Endothelial cell of umbilical vein (primary cell): ENCODE measurements around the gene SEC16B. TPM values are rescaled to one million over a fixed set of nuclear protein-coding genes. Genes with fewer than 3 reads are reported as not detected.

ENCODE experiments used
- BruUV-seq: library from RNA; stranded (reverse); fragments of 400-500 nt; replicated peaks from 2 replicates; lab custom pipeline; 2021; lab: Mats Ljungman, UMichigan
- CTCF ChIA-PET: fragments of 300-600, 350-600 bp; sonication (Branson Sonifier 250); formaldehyde crosslinking; loops from one replicate; lab custom pipeline; 2021; ENCODE audit warnings: antibody characterized with exemption, inconsistent platforms; lab: Charles Lee
- POLR2A ChIA-PET: fragments of 300-600, 350-600 bp; sonication (Branson Sonifier 250); formaldehyde crosslinking; loops from one replicate; lab custom pipeline; 2021; ENCODE audit warnings: antibody characterized with exemption, inconsistent platforms; lab: Charles Lee
- DNase-seq: peaks from one replicate; pipeline ENCODE4 v3.0.0-alpha.2; 2011; ENCODE audit warnings: low read depth, low spot score
- FAIRE-seq: peaks from 2 replicates; lab custom pipeline; 2011; peaks lifted over from hg19 to GRCh38; lab: Jason Lieb, UNC
- H2AFZ ChIP-seq: 2 replicates; pipeline ENCODE4 v1.6.0; 2012; ENCODE audit warnings: low read depth, low read length, control low read depth, inconsistent platforms
- H3K27ac ChIP-seq: 2 replicates; pipeline ENCODE4 v1.5.1; 2011; ENCODE audit warnings: low read depth, mild to moderate bottlenecking, control low read depth, low read length, moderate library complexity; ENCODE audit not compliant: insufficient read depth
- H3K27me3 ChIP-seq, 2 experiments: 2 replicates each; pipeline versions ENCODE4 v1.6.0 to v1.6.1; 2011; ENCODE audit warnings: low read length in 2 of 2, mixed read lengths in 1 of 2; ENCODE audit not compliant: control insufficient read depth in 2 of 2, insufficient read depth in 2 of 2
- H3K36me3 ChIP-seq, 2 experiments: 2 replicates in 1 of 2; 3 replicates in 1 of 2; pipeline ENCODE4 v1.5.1; 2011; ENCODE audit warnings: low read length in 2 of 2, mild to moderate bottlenecking in 1 of 2, moderate library complexity in 1 of 2; ENCODE audit not compliant: control insufficient read depth in 2 of 2, insufficient read depth in 2 of 2; ENCODE audit errors: extremely low read depth in 1 of 2
- H3K4me1 ChIP-seq: 3 replicates; pipeline ENCODE4 v1.5.1; 2011; ENCODE audit warnings: mild to moderate bottlenecking, low read length; ENCODE audit not compliant: control insufficient read depth, insufficient read depth; ENCODE audit errors: extremely low read depth
- H3K4me2 ChIP-seq: 2 replicates; pipeline ENCODE4 v1.6.1; 2011; ENCODE audit warnings: low read length, control low read depth, mixed read lengths; ENCODE audit not compliant: insufficient read depth
- H3K4me3 ChIP-seq, 3 experiments: fragments of 200-600 bp in 1 of 3; sonication (generic), shearing (Covaris generic) in 1 of 3; replicated peaks in 1 of 3; 2 replicates each; pipeline ENCODE4 v1.5.1; 2011 to 2016; ENCODE audit warnings: control low read depth in 3 of 3, low read length in 3 of 3, mild to moderate bottlenecking in 2 of 3, inconsistent platforms in 1 of 3, low read depth in 1 of 3, moderate library complexity in 1 of 3; ENCODE audit not compliant: insufficient read depth in 1 of 3
- H3K79me2 ChIP-seq: 2 replicates; pipeline ENCODE4 v1.6.0; 2012; ENCODE audit warnings: low read length, inconsistent platforms; ENCODE audit not compliant: control insufficient read depth, insufficient read depth
- H3K9ac ChIP-seq: replicated peaks from 2 replicates; pipeline ENCODE3; 2011; ENCODE audit warnings: low read length, control low read depth; ENCODE audit not compliant: insufficient read depth; ENCODE audit errors: extremely low read depth
- H3K9me1 ChIP-seq: replicated peaks from 3 replicates; pipeline ENCODE4 v1.6.0; 2011; ENCODE audit warnings: mild to moderate bottlenecking, low read length; ENCODE audit not compliant: control insufficient read depth, insufficient read depth; ENCODE audit errors: extremely low read depth
- H3K9me3 ChIP-seq: replicated peaks from 2 replicates; pipeline ENCODE4 v1.5.1; 2012; ENCODE audit warnings: low read length, inconsistent platforms; ENCODE audit not compliant: control insufficient read depth, insufficient read depth
- H4K20me1 ChIP-seq: replicated peaks from 2 replicates; pipeline ENCODE3; 2011; ENCODE audit warnings: mild to moderate bottlenecking, low read length; ENCODE audit not compliant: control insufficient read depth, insufficient read depth; ENCODE audit errors: extremely low read depth
- EZH2 ChIP-seq: IDR thresholded peaks from 2 replicates; pipeline ENCODE4 v1.6.1; 2012; ENCODE audit warnings: borderline replicate concordance, low read depth, mild to moderate bottlenecking, moderate library complexity, low read length, inconsistent platforms; ENCODE audit not compliant: severe bottlenecking
- GATA2 ChIP-seq: IDR thresholded peaks from 2 replicates; pipeline ENCODE4 v1.7.0; 2011; ENCODE audit warnings: low read depth, mild to moderate bottlenecking, moderate library complexity, mixed read lengths, low read length; ENCODE audit not compliant: insufficient read length, insufficient read depth
- JUN ChIP-seq: IDR thresholded peaks from 2 replicates; pipeline ENCODE4 v1.6.1; 2011; ENCODE audit warnings: borderline replicate concordance, low read depth; ENCODE audit not compliant: insufficient read length, insufficient read depth
- POLR2A ChIP-seq: IDR thresholded peaks from 2 replicates; pipeline ENCODE4 v1.6.1; 2012; ENCODE audit warnings: low read depth, mild to moderate bottlenecking, control low read depth, low read length
- dilution Hi-C: fragments of 300-500 bp; cut with MboI; formaldehyde crosslinking; loops from one replicate; pipeline ENCODE4 v1.15.0; 2019; ENCODE audit warnings: low sequenced_read_pairs; ENCODE audit not compliant: extremely low pct_ligation_motif_present
- intact Hi-C: fragments of 100-400 bp; cut with micrococcal nuclease; formaldehyde crosslinking; loops from one replicate; pipeline ENCODE4 v1.10.0; 2022
- polyA plus RNA-seq, 4 experiments: library from polyadenylated mRNA; depleted of rRNA in 3 of 4; stranded (reverse) in 3 of 4; unstranded in 1 of 4; fragments of >200 nt; gene quantifications; 2 replicates each; pipeline versions ENCODE4 v1.2.1 to v1.2.3, GENCODE V29; 2011 to 2012; ENCODE audit warnings: missing spikeins in 1 of 4
- total RNA-seq: library from RNA; stranded (reverse); gene quantifications from 2 replicates; pipeline ENCODE4 v1.2.3, GENCODE V29; 2021

Gene SEC16B
- total and polyA plus RNA-seq, 2 donors (not counting 3 experiments of a cell fraction or from before 2014, with no cell fraction given) = 0.44 to 0.58 TPM

DNA sequence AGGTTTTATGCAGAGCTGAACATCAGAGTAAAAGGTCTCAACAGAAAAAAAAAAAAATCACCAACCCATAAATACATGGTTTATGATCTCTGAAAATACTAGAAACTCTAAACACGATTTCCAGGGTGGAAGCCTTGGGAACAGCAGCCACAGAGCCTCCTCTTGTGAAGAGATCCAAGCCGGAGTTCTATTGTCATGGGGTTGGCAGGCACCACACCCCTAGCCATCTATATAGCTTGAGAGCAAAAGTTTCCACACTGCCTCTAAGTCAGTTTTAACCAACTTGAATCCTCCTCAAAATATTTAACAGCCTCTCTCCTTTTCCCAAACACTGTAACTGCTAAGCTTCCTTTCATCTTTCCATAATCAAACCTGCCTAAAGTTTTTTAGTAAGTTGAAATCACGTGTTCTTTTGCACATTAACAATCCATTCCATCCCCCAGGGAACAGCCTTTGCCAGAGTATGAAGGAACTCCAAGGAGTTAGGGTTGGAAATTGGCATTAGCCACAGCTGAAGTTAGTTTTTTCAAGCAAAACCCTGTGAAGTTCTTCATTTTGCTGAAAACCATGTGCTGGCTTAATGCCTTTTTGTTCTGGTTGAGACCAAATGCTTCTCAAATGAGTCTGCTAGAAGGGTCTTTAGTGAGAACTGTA is 13.8 kb upstream of the SEC16B start:
- Histone ChIP-seq H3K9ac (no peak overlapping the region), H3K79me2 (no peaks in the 10 kb centered on the region), H3K4me1 (no peaks in the 10 kb centered on the region), H3K4me2 (no peak overlapping the region), H3K9me3 (no peaks in the 10 kb centered on the region), H3K9me1 (no peaks in the 10 kb centered on the region), H3K4me3 (no peak overlapping the region), H3K27me3 (no peaks in the 10 kb centered on the region), H3K27ac (no peak overlapping the region), H3K36me3 (no peaks in the 10 kb centered on the region), H2AFZ (no peak overlapping the region), H4K20me1 (no peaks in the 10 kb centered on the region)
- intact Hi-C loops = no loop called here
- CTCF ChIA-PET = no interaction called here
- no peak for TF ChIP-seq POLR2A
- TF ChIP-seq EZH2 = no peak
- no peak for TF ChIP-seq GATA2
- dilution Hi-C loops = no loop called here
- POLR2A ChIA-PET = no interaction called here
- DNase-seq (no peak), FAIRE-seq (no peak)
- BruUV-seq = no TSS peak

DNA sequence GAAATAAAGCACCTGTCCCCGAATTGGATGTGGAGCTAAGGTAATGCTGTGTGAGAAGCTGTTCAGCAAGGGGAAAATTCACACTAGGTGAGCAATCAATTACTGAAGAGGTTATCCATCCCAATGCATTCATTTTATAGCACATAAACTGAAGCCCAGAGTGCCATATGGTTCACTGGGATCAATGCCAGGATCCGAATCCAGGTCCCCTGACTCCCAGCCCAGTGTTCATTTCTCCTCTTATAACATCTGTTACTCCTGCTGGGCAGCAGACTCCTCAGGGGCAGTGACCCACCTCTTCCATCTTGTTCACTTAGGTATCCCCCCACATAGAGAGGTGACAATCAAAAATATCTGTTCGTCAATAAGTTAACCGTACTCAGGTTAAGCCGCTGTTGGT is 13.2 kb upstream of the SEC16B start:
- no peak for DNase-seq
- no peak for FAIRE-seq
- H3K27ac ChIP-seq = no peak overlapping the region
- ChIA-PET CTCF (no interaction called here), POLR2A (no interaction called here)
- no peaks in the 10 kb centered on the region for H4K20me1 ChIP-seq
- H3K27me3 ChIP-seq = no peaks in the 10 kb centered on the region
- no peaks in the 10 kb centered on the region for H3K9me3 ChIP-seq
- H3K79me2 ChIP-seq = no peaks in the 10 kb centered on the region
- BruUV-seq = no TSS peak
- H3K4me3 ChIP-seq = no peak overlapping the region
- H3K9me1 ChIP-seq = no peaks in the 10 kb centered on the region
- intact Hi-C loops = no loop called here
- H3K9ac ChIP-seq = no peak overlapping the region
- H3K36me3 ChIP-seq = no peaks in the 10 kb centered on the region
- H3K4me2 ChIP-seq = no peak overlapping the region
- H3K4me1 ChIP-seq = no peaks in the 10 kb centered on the region
- no peak for TF ChIP-seq JUN
- dilution Hi-C loops = no loop called here
- no peak overlapping the region for H2AFZ ChIP-seq
